H9 (cell line): Measurements from ENCODE around the gene FAM177B. TPM values are rescaled to one million over a fixed set of nuclear protein-coding genes. Genes with fewer than 3 reads are reported as not detected.

Experiments used
- DNase-seq: peaks from one replicate; pipeline ENCODE4 v3.0.0-alpha.2; 2017
- H2AFZ ChIP-seq: one replicate; pipeline ENCODE4 v1.6.1; 2013; ENCODE audit warnings: mild to moderate bottlenecking, low read length, control low read depth, moderate library complexity
- H2AK5ac ChIP-seq: 2 replicates; pipeline ENCODE4 v1.6.1; 2013; ENCODE audit warnings: low read length, control low read depth, mixed read lengths; ENCODE audit not compliant: insufficient read length
- H2BK120ac ChIP-seq: one replicate; pipeline ENCODE4 v1.6.1; 2013; ENCODE audit warnings: low read depth, mild to moderate bottlenecking, low read length, control low read depth, inconsistent platforms; ENCODE audit not compliant: poor library complexity, severe bottlenecking
- H2BK12ac ChIP-seq: 2 replicates; pipeline ENCODE4 v1.6.1; 2013; ENCODE audit warnings: low read length, control low read depth, mixed read lengths, low read depth; ENCODE audit not compliant: insufficient read length
- H2BK15ac ChIP-seq: 2 replicates; pipeline ENCODE4 v1.6.1; 2013; ENCODE audit warnings: low read depth, low read length, control low read depth
- H2BK20ac ChIP-seq: one replicate; pipeline ENCODE4 v1.6.1; 2013; ENCODE audit warnings: low read depth, mild to moderate bottlenecking, low read length, control low read depth, inconsistent platforms; ENCODE audit not compliant: poor library complexity, severe bottlenecking
- H2BK5ac ChIP-seq: 2 replicates; pipeline ENCODE4 v1.6.1; 2013; ENCODE audit warnings: low read length, control low read depth, mixed read lengths; ENCODE audit not compliant: insufficient read length
- H3K14ac ChIP-seq: 2 replicates; pipeline ENCODE4 v1.6.1; 2013; ENCODE audit warnings: low read length, control low read depth; ENCODE audit not compliant: insufficient read depth
- H3K18ac ChIP-seq: 2 replicates; pipeline ENCODE4 v1.6.1; 2013; ENCODE audit warnings: low read depth, mild to moderate bottlenecking, mixed read lengths, low read length, control low read depth; ENCODE audit not compliant: insufficient read length
- H3K23ac ChIP-seq: 2 replicates; pipeline ENCODE4 v1.6.1; 2013; ENCODE audit warnings: low read length, control low read depth, mixed read lengths, low read depth; ENCODE audit not compliant: insufficient read length
- H3K23me2 ChIP-seq: 2 replicates; pipeline ENCODE4 v1.6.1; 2013; ENCODE audit warnings: low read depth, mild to moderate bottlenecking, mixed read lengths, low read length, control low read depth; ENCODE audit not compliant: insufficient read length, poor library complexity, severe bottlenecking
- H3K27ac ChIP-seq: 2 replicates; pipeline ENCODE4 v1.5.1; 2013; ENCODE audit warnings: low read length, control low read depth, mixed read lengths, low read depth; ENCODE audit not compliant: insufficient read length
- H3K27me3 ChIP-seq: 2 replicates; pipeline ENCODE4 v1.6.1; 2013; ENCODE audit warnings: low read length, control low read depth, inconsistent platforms; ENCODE audit not compliant: insufficient read depth
- H3K4ac ChIP-seq: 2 replicates; pipeline ENCODE4 v1.6.1; 2013; ENCODE audit warnings: low read depth, mild to moderate bottlenecking, control low read depth, inconsistent platforms, low read length, moderate library complexity
- H3K4me1 ChIP-seq: 2 replicates; pipeline ENCODE4 v1.6.1; 2013; ENCODE audit warnings: low read length, control low read depth, inconsistent platforms; ENCODE audit not compliant: insufficient read depth
- H3K4me2 ChIP-seq: 2 replicates; pipeline ENCODE4 v1.6.1; 2013; ENCODE audit warnings: low read length, control low read depth, mixed read lengths; ENCODE audit not compliant: insufficient read length, insufficient read depth
- H3K56ac ChIP-seq: 2 replicates; pipeline ENCODE4 v1.6.1; 2013; ENCODE audit warnings: low read depth, mild to moderate bottlenecking, mixed read lengths, low read length, control low read depth; ENCODE audit not compliant: insufficient read length
- H3K79me1 ChIP-seq: 2 replicates; pipeline ENCODE4 v1.6.1; 2013; ENCODE audit warnings: low read depth, mild to moderate bottlenecking, moderate library complexity, low read length, control low read depth, inconsistent platforms; ENCODE audit not compliant: insufficient read depth, poor library complexity, severe bottlenecking
- H3K79me2 ChIP-seq: 2 replicates; pipeline ENCODE4 v1.6.1; 2013; ENCODE audit warnings: low read length, control low read depth, inconsistent platforms; ENCODE audit not compliant: insufficient read depth
- H3K9ac ChIP-seq: 2 replicates; pipeline ENCODE4 v1.6.1; 2013; ENCODE audit warnings: low read length, control low read depth, mixed read lengths; ENCODE audit not compliant: insufficient read length; ENCODE audit errors: extremely low read depth
- H3K9me3 ChIP-seq: one replicate; pipeline ENCODE4 v1.6.1; 2013; ENCODE audit warnings: low read depth, low read length, inconsistent platforms; ENCODE audit not compliant: control insufficient read depth
- H3T11ph ChIP-seq: one replicate; pipeline ENCODE4 v1.6.1; 2013; ENCODE audit warnings: mild to moderate bottlenecking, low read length, control low read depth, inconsistent platforms
- H4K20me1 ChIP-seq: one replicate; pipeline ENCODE4 v1.6.1; 2013; ENCODE audit not compliant: control insufficient read depth, insufficient read length, insufficient read depth
- H4K5ac ChIP-seq: 2 replicates; pipeline ENCODE4 v1.6.1; 2013; ENCODE audit warnings: low read depth, mild to moderate bottlenecking, mixed read lengths, low read length, control low read depth; ENCODE audit not compliant: insufficient read length
- H4K8ac ChIP-seq: replicated peaks from 2 replicates; pipeline ENCODE4 v1.6.1; 2013; ENCODE audit warnings: low read length, control low read depth, mixed read lengths, low read depth; ENCODE audit not compliant: insufficient read length
- H4K91ac ChIP-seq: 2 replicates; pipeline ENCODE4 v1.6.1; 2013; ENCODE audit warnings: low read depth, mild to moderate bottlenecking, moderate library complexity, mixed read lengths, low read length, control low read depth; ENCODE audit not compliant: insufficient read length
- H3K27ac Mint-ChIP-seq, 3 experiments: 2 replicates in 2 of 3; 3 replicates in 1 of 3; pipeline ENCODE4 v1.8.0; 2020 to 2021; ENCODE audit warnings: mixed read lengths in 3 of 3, mild to moderate bottlenecking in 1 of 3, moderate library complexity in 1 of 3
- H3K27me3 Mint-ChIP-seq: 2 replicates; pipeline ENCODE4 v1.8.0; 2021; ENCODE audit warnings: low read depth, mild to moderate bottlenecking, moderate library complexity, mixed read lengths
- H3K36me3 Mint-ChIP-seq, 3 experiments: 2 replicates in 2 of 3; 3 replicates in 1 of 3; pipeline ENCODE4 v1.8.0; 2020 to 2021; ENCODE audit warnings: low read depth in 3 of 3, mixed read lengths in 3 of 3; ENCODE audit not compliant: insufficient read depth in 1 of 3
- H3K4me1 Mint-ChIP-seq, 2 experiments: 2 replicates each; pipeline ENCODE4 v1.8.0; 2020; ENCODE audit warnings: mixed read lengths in 2 of 2
- H3K4me3 Mint-ChIP-seq, 2 experiments: 2 replicates in 1 of 2; 3 replicates in 1 of 2; pipeline ENCODE4 v1.8.0; 2020 to 2021; ENCODE audit warnings: mild to moderate bottlenecking in 2 of 2, mixed read lengths in 2 of 2, moderate library complexity in 1 of 2
- H3K9me3 Mint-ChIP-seq, 2 experiments: 2 replicates in 1 of 2; 3 replicates in 1 of 2; pipeline ENCODE4 v1.8.0; 2020; ENCODE audit warnings: mild to moderate bottlenecking in 2 of 2, mixed read lengths in 2 of 2, moderate library complexity in 1 of 2
- CTCF ChIP-seq: fragments of 200-600 bp; sonication (generic); conservative IDR thresholded peaks from 3 replicates; pipeline ENCODE4 v1.8.0; 2021; ENCODE audit warnings: antibody characterized with exemption, mild to moderate bottlenecking
- whole genome bisulfite sequencing: extraction: QIAGEN DNeasy Blood & Tissue Kit; methylation state at CpG from one replicate; pipeline ENCODE4 v1.1.7; 2013; ENCODE audit warnings: missing lambda C conversion rate, low lambda C conversion rate, mixed read lengths; ENCODE audit not compliant: insufficient read length; ENCODE audit errors: extremely low coverage; 5-methylcytosine and 5-hydroxymethylcytosine counted together
- total RNA-seq: library from RNA; stranded (reverse); gene quantifications from 2 replicates; pipeline ENCODE4 v1.2.1, GENCODE V29; 2021

Gene FAM177B
- total RNA-seq, 1 experiment from 2014 or later, result not detected

- DNase-seq, result no peak
- Histone ChIP-seq H2BK15ac (no peak overlapping the region), H4K20me1 (no peaks in the 10 kb centered on the region), H3K9me3 (no peaks in the 10 kb centered on the region), H3K9ac (no peak overlapping the region), H3K4me1 (no peaks in the 10 kb centered on the region), H3K4me2 (no peak overlapping the region), H4K91ac (no peak overlapping the region), H2BK5ac (no peak overlapping the region), H3K79me1 (no peaks in the 10 kb centered on the region), H2BK20ac (no peak overlapping the region), H2AFZ (no peak overlapping the region), H3K23ac (no peak overlapping the region), H3K4ac (no peak overlapping the region), H3K79me2 (no peaks in the 10 kb centered on the region), H3K14ac (no peak overlapping the region), H3K27me3 (no peaks in the 10 kb centered on the region), H4K5ac (no peak overlapping the region), H3K18ac (no peak overlapping the region), H2BK120ac (no peak overlapping the region), H2BK12ac (no peak overlapping the region), H4K8ac (no peak overlapping the region), H3T11ph (no peak overlapping the region), H3K23me2 (no peaks in the 10 kb centered on the region), H3K56ac (no peak overlapping the region), H3K27ac (no peak overlapping the region), H2AK5ac (no peak overlapping the region)
- TF ChIP-seq CTCF, result no peak
- H3K27ac Mint-ChIP-seq, result no peak overlapping the region
- no peaks in the 10 kb centered on the region for H3K9me3 Mint-ChIP-seq
- H3K36me3 Mint-ChIP-seq, result no peaks in the 10 kb centered on the region
- H3K4me3 Mint-ChIP-seq, result no peak overlapping the region
- H3K27me3 Mint-ChIP-seq, result peaks cover 5% of the 10 kb centered on the region; the same call in 1 of the 2 replicates
- WGBS, result no CpG with 5 or more reads among the region's 2 CpGs
- H3K4me1 Mint-ChIP-seq, result no peaks in the 10 kb centered on the region
Observed at GRCh38 chr1:222777977-222778376, 41.0 kb downstream of the FAM177B start.
